Immature natural killer cell (primary cell): ENCODE results near the gene SLC7A11. TPM values are rescaled to one million over a fixed set of nuclear protein-coding genes. Genes with fewer than 3 reads are reported as not detected.
"Not testable (repeated sequence)": the region's sequence is repeated elsewhere in the genome, so short reads cannot be mapped to it uniquely, and the experiment has no call there.

Experiments used
- DNase-seq, 3 donors: peaks; one replicate each; pipeline ENCODE4 v3.0.0; 2022; ENCODE audit warnings: mixed read lengths in 1 of 3
- H3K27ac Mint-ChIP-seq, 6 donors: one replicate each; pipeline ENCODE4 v1.8.0; 2020; ENCODE audit warnings: mixed read lengths in 6 of 6, mild to moderate bottlenecking in 5 of 6, inconsistent platforms in 4 of 6, moderate library complexity in 3 of 6
- H3K27me3 Mint-ChIP-seq, 3 donors: one replicate each; pipeline ENCODE4 v1.8.0; 2020 to 2021; ENCODE audit warnings: low read depth in 3 of 3, mild to moderate bottlenecking in 3 of 3, mixed read lengths in 3 of 3, moderate library complexity in 3 of 3, inconsistent platforms in 1 of 3
- H3K36me3 Mint-ChIP-seq, 3 donors: one replicate each; pipeline ENCODE4 v1.8.0; 2020; ENCODE audit warnings: mixed read lengths in 3 of 3, inconsistent platforms in 2 of 3, mild to moderate bottlenecking in 2 of 3
- H3K4me1 Mint-ChIP-seq, 2 donors: one replicate each; pipeline ENCODE4 v1.8.0; 2020; ENCODE audit warnings: inconsistent platforms in 2 of 2, mild to moderate bottlenecking in 2 of 2, mixed read lengths in 2 of 2, moderate library complexity in 1 of 2
- H3K4me3 Mint-ChIP-seq, 5 donors: one replicate each; pipeline ENCODE4 v1.8.0; 2020; ENCODE audit warnings: mild to moderate bottlenecking in 5 of 5, mixed read lengths in 5 of 5, inconsistent platforms in 3 of 5, moderate library complexity in 3 of 5
- H3K9me3 Mint-ChIP-seq, 6 donors: one replicate each; pipeline ENCODE4 v1.8.0; 2020; ENCODE audit warnings: mild to moderate bottlenecking in 6 of 6, mixed read lengths in 6 of 6, inconsistent platforms in 4 of 6, moderate library complexity in 3 of 6
- polyA plus RNA-seq, 3 donors: library from polyadenylated mRNA; unstranded; fragments of 300-500 nt; fragmentation: Illumina TruSeq; gene quantifications; one replicate each; pipeline ENCODE4 v1.2.3, GENCODE V29; 2021

SLC7A11 gene
- polyA plus RNA-seq, 3 donors from 2014 or later = not detected

- Mint-ChIP-seq H3K4me1 (peaks cover 2 to 11% of the 10 kb centered on the region in 2 donors), H3K9me3 (peaks cover 0 to 18% (median 8%) of the 10 kb centered on the region in 6 donors)
- not testable (repeated sequence) for H3K27me3 Mint-ChIP-seq, H3K27ac Mint-ChIP-seq, H3K36me3 Mint-ChIP-seq, H3K4me3 Mint-ChIP-seq, DNase-seq
These were observed 5.0 kb downstream of the SLC7A11 start for GRCh38 chr4:138237132-138237531.

GRCh38 chr4:138236037-138236436, 6.1 kb downstream of the SLC7A11 start:
- H3K4me3 Mint-ChIP-seq = no peak overlapping the region

GRCh38 chr4:138235419-138235952, 6.7 kb downstream of the SLC7A11 start:
- Mint-ChIP-seq H3K27me3 (peaks cover 0 to 2% (median 0%) of the 10 kb centered on the region in 3 donors), H3K36me3 (peaks cover 0 to 5% (median 0%) of the 10 kb centered on the region in 3 donors), H3K4me3 (no peak overlapping the region), H3K27ac (no peak overlapping the region), H3K9me3 (peaks cover 0 to 23% (median 11%) of the 10 kb centered on the region in 6 donors), H3K4me1 (no peaks in the 10 kb centered on the region)
- no peak for DNase-seq

More at GRCh38 chr4:138236037-138236436, 6.1 kb downstream of the SLC7A11 start:
- Mint-ChIP-seq H3K36me3 (peaks cover 0 to 5% (median 0%) of the 10 kb centered on the region in 3 donors), H3K27ac (no peak overlapping the region), H3K9me3 (peaks cover 0 to 18% (median 9%) of the 10 kb centered on the region in 6 donors), H3K4me1 (no peaks in the 10 kb centered on the region), H3K27me3 (no peaks in the 10 kb centered on the region)
- no peak for DNase-seq

GRCh38 chr4:138234248-138234647, 7.9 kb downstream of the SLC7A11 start:
- H3K4me3 Mint-ChIP-seq = no peak overlapping the region
- H3K9me3 Mint-ChIP-seq = peaks cover 0 to 25% (median 11%) of the 10 kb centered on the region in 6 donors
- peaks cover 0 to 5% (median 0%) of the 10 kb centered on the region in 3 donors for H3K36me3 Mint-ChIP-seq
- no peak overlapping the region for H3K27ac Mint-ChIP-seq
- no peak for DNase-seq
- H3K4me1 Mint-ChIP-seq = no peaks in the 10 kb centered on the region
- peaks cover 0 to 2% (median 0%) of the 10 kb centered on the region in 3 donors for H3K27me3 Mint-ChIP-seq

GRCh38 chr4:138233313-138234034, 8.7 kb downstream of the SLC7A11 start:
- no peak for DNase-seq
- Mint-ChIP-seq H3K36me3 (peaks cover 0 to 5% (median 0%) of the 10 kb centered on the region in 3 donors), H3K9me3 (peaks cover 0 to 25% (median 11%) of the 10 kb centered on the region in 6 donors), H3K27ac (no peak overlapping the region), H3K4me3 (no peak overlapping the region), H3K27me3 (peaks cover 0 to 2% (median 0%) of the 10 kb centered on the region in 3 donors), H3K4me1 (no peaks in the 10 kb centered on the region)

GRCh38 chr4:138232364-138232763, 9.8 kb downstream of the SLC7A11 start:
- Mint-ChIP-seq H3K36me3 (peaks cover 0 to 5% (median 0%) of the 10 kb centered on the region in 3 donors), H3K27ac (no peak overlapping the region), H3K4me1 (no peaks in the 10 kb centered on the region), H3K27me3 (peaks cover 0 to 2% (median 0%) of the 10 kb centered on the region in 3 donors), H3K9me3 (peaks cover 0 to 25% (median 9%) of the 10 kb centered on the region in 6 donors), H3K4me3 (no peak overlapping the region)
- DNase-seq = no peak

GRCh38 chr4:138230048-138230447, 12.1 kb downstream of the SLC7A11 start:
- Mint-ChIP-seq H3K27me3 (peaks cover 0 to 2% (median 1%) of the 10 kb centered on the region in 3 donors), H3K27ac (no peak overlapping the region), H3K4me3 (no peak overlapping the region), H3K4me1 (no peaks in the 10 kb centered on the region), H3K36me3 (no peaks in the 10 kb centered on the region), H3K9me3 (peaks cover 0 to 25% (median 11%) of the 10 kb centered on the region in 6 donors)
- DNase-seq = no peak

- peaks cover 0 to 25% (median 12%) of the 10 kb centered on the region in 6 donors for H3K9me3 Mint-ChIP-seq
- no peak overlapping the region for H3K27ac Mint-ChIP-seq
- DNase-seq = no peak
- no peak overlapping the region for H3K4me3 Mint-ChIP-seq
- H3K36me3 Mint-ChIP-seq = no peaks in the 10 kb centered on the region
- H3K27me3 Mint-ChIP-seq = peaks cover 0 to 5% (median 2%) of the 10 kb centered on the region in 3 donors
- H3K4me1 Mint-ChIP-seq = no peaks in the 10 kb centered on the region
These were observed 13.0 kb downstream of the SLC7A11 start for GRCh38 chr4:138229160-138229559.

- Mint-ChIP-seq H3K4me1 (no peaks in the 10 kb centered on the region), H3K9me3 (peaks cover 0 to 23% (median 5%) of the 10 kb centered on the region in 6 donors), H3K27ac (no peak overlapping the region), H3K36me3 (no peaks in the 10 kb centered on the region), H3K27me3 (peaks cover 0 to 5% (median 2%) of the 10 kb centered on the region in 3 donors), H3K4me3 (no peak overlapping the region)
- no peak for DNase-seq
These were observed 15.8 kb downstream of the SLC7A11 start for GRCh38 chr4:138226351-138226750.

- H3K9me3 Mint-ChIP-seq = peaks cover 0 to 18% (median 5%) of the 10 kb centered on the region in 6 donors
- no peaks in the 10 kb centered on the region for H3K4me1 Mint-ChIP-seq
- no peak for DNase-seq
- no peak overlapping the region for H3K27ac Mint-ChIP-seq
- H3K36me3 Mint-ChIP-seq = no peaks in the 10 kb centered on the region
- H3K4me3 Mint-ChIP-seq = no peak overlapping the region
- H3K27me3 Mint-ChIP-seq = peaks cover 0 to 3% (median 2%) of the 10 kb centered on the region in 3 donors
These were observed 16.7 kb downstream of the SLC7A11 start for GRCh38 chr4:138225477-138225876.

GRCh38 chr4:138224614-138225013, 17.5 kb downstream of the SLC7A11 start:
- no peaks in the 10 kb centered on the region for H3K4me1 Mint-ChIP-seq

GRCh38 chr4:138223231-138223910, 18.8 kb downstream of the SLC7A11 start:
- H3K36me3 Mint-ChIP-seq = no peaks in the 10 kb centered on the region
- H3K27me3 Mint-ChIP-seq = peaks cover 0 to 3% (median 2%) of the 10 kb centered on the region in 3 donors
- no peak for DNase-seq
- H3K4me3 Mint-ChIP-seq = no peak overlapping the region
- no peaks in the 10 kb centered on the region for H3K4me1 Mint-ChIP-seq
- H3K27ac Mint-ChIP-seq = no peak overlapping the region
- peaks cover 0 to 21% (median 7%) of the 10 kb centered on the region in 6 donors for H3K9me3 Mint-ChIP-seq

More at GRCh38 chr4:138224614-138225013, 17.5 kb downstream of the SLC7A11 start:
- DNase-seq = no peak
- no peak overlapping the region for H3K27ac Mint-ChIP-seq
- H3K36me3 Mint-ChIP-seq = no peaks in the 10 kb centered on the region
- H3K4me3 Mint-ChIP-seq = no peak overlapping the region
- H3K27me3 Mint-ChIP-seq = peaks cover 0 to 3% (median 2%) of the 10 kb centered on the region in 3 donors
- H3K9me3 Mint-ChIP-seq = peaks cover 0 to 16% (median 5%) of the 10 kb centered on the region in 6 donors

- DNase-seq = no peak
- Mint-ChIP-seq H3K9me3 (peaks cover 0 to 29% (median 7%) of the 10 kb centered on the region in 6 donors), H3K4me1 (no peaks in the 10 kb centered on the region), H3K36me3 (no peaks in the 10 kb centered on the region), H3K27me3 (peaks cover 0 to 3% (median 2%) of the 10 kb centered on the region in 3 donors), H3K4me3 (no peak overlapping the region), H3K27ac (no peak overlapping the region)
These were observed 20.1 kb downstream of the SLC7A11 start for GRCh38 chr4:138222046-138222445.

- Mint-ChIP-seq H3K36me3 (no peaks in the 10 kb centered on the region), H3K4me1 (no peaks in the 10 kb centered on the region), H3K4me3 (no peak overlapping the region), H3K9me3 (peaks cover 0 to 22% (median 3%) of the 10 kb centered on the region in 6 donors), H3K27ac (no peak overlapping the region), H3K27me3 (peaks cover 0 to 2% (median 0%) of the 10 kb centered on the region in 3 donors)
- DNase-seq = no peak
These were observed 23.2 kb downstream of the SLC7A11 start for GRCh38 chr4:138218976-138219375.
